HG03571 (cell line): ENCODE data around the gene PHF13.
A peak's percentile ranks its signal among the peaks of the same experiment; 100 is the strongest.

ENCODE experiments used
- ATAC-seq: cut with Tn5 transposase; IDR thresholded peaks from one replicate; pipeline ENCODE4 v1.9.1; 2021; ENCODE audit not compliant: unreplicated experiment

Gene PHF13

DNA sequence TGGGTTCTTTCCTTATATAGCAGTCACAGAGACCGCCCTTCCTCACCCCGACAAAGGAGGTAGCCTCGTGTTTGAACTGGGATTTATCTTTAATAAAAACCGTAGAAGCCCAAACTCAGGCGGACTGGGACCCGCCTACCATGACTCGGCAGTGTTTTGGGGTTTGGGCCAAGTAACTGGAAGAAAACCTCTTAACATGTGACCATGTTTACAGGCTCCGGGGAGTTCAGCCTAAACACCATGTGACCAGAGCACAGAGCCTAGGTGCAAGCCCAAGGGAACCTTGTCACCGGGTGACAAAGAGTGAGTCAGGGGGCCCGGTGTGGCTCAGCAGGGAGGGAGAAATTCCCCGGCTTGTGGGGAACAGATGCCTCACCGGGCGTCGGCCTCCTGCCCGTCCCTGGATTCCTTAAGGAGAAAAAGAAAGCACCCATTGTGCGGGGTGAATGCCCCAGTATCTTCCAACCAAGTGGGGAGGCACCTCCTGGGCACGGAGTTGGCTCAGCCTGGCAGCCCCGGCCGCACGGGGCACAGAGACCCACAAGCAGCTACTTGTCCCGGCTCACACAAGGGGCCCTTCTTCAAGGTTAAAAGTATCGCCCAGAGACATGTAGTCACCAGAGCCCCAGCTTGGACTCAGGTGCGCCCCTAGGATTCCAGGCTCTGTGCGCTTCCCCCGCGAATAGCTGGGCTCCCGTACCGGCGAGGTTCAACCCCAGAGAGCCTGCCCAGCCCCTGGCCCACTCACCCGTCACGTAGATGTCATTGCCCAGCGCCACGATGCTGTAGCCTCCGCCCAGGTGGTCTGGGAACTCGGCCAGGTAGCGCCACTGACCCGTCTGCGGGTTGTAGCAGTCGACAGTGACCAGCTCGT lies 12.2 kb upstream of the PHF13 start:
- ATAC-seq: no peak

DNA sequence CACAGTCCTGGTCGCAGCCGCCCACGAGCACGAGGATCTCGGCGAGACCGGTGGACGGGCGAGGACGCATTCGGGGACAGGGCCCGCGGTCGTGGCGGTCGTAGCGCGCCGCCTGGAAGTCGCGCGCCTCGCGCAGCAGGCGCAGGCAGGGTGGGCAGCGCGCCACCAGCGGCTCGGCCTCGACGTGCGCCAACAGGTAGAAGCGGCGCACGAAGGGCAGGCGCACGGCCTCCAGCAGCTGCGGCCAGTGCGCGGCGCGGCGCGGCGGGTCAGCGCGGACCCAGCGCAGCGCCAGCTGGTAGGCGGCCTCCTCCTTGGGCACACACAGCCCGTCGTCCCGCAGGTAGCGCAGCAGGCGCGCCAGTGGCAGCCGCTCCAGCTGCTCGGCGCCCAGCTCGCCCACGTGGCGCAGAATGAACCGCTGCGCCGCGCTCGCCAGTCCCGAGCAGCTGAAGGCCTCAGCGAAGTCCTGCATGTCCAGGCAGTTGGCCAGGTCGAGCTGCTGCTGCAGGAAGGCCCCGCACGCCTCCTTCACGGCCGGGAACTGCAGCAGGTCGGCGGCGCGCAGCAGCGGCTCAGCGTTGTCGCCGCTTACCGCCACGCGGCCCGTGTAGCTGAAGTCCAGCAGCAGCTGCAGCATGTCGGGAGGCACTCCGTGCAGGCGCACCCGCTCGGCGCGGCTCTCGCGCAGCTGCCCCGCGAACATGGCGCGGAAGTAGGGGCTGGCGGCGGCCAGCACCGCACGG lies 11.4 kb upstream of the PHF13 start:
- peak; percentile 38 for ATAC-seq

DNA sequence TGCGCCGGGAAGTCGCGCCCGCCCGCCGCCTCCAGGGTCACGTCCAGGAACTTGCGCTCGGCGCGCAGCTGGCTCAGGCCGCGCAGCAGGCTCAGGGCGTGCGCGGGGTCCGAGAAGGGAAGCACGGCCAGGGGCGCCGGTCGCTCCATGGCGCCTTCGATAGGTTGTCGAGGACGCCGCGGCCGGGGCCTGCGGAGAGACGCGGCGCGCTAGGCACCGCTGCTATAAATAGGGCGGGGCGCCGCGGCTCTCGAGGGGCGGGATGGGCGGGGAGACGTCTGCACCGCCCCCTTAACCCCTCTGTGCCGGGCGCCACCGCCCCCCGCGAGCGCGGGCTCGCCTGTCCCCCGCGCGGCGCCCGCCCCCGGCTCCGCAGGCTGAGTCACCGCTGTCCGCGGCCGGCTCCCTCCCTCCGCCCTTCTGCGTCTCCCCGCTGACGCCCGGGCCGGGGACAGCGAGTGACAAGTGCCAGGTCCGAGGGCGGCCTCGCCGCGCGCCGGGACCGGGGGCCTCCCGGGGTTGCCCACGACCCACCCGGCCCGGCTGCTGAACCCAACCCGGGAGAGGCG lies 10.8 kb upstream of the PHF13 start, which contains the start of gene KLHL21:
Gene KLHL21, minus strand, starts transcription at position 201 of the 569 bp plus-strand sequence. Its CDS starts 52 bp downstream, at position 149.
- peak; percentile 48 for ATAC-seq

DNA sequence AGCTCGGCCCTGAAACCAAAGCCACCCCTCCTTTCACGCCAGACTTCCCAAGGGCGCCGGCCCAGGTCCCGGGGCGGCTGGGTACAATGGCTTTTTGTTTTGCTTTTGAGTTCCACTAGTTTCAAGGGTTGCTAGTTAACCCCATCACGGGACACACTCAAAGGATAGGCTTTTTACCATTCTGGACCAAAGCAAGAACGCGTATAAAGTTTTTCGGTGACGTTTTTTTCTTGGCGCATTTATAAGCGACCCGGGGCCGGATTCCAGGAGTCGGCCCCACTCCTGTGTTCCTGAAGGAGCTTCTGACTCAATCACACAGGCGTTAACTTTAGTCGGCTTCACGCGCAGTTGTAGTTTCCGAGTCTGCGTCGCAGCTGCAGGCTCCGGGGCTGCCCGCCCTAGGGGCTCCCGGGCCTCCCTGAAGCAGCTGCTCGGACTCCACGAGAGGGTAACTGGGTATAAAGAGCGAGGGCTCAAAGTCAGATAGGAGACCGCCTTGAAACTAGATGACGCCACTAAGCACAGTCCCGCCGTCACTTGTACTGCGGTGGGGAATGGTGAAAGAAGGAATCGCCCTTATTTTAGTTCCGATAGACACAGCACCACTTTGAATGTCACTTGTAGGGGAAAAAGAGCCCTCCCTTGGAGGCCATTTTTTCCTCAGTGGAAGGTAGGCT lies 10.2 kb upstream of the PHF13 start:
- peak; percentile 24 for ATAC-seq

DNA sequence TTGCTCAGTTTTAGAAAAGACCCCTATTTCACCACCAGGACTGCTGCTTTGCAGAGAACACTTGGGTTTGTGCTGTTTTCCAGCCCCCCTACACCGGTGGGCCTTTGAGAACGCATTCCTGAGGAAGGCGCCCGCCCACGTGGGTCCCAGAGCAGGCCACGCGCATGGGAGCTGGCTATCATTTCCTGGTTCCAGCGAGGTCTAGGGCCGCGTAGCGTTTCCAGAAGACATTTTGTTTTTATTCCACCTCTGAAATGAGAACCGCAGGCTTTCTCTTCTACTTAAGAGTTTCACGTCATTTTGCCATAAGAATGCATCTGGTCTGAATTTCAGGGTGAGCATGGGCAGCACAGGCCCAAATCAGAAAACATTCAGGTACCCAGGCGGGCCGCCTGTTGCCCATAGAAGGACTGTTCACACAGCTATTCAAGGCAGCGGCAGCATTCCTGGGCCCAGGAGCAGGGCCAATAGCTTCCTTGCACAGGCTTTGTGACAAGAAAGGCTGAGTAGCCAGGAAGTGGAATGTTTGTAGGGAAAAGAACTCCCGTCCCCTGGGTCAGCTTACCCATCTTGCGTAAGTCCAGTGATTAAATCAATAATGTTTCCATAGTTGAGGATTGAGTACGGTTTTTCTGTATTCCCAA lies 9.5 kb upstream of the PHF13 start:
- ATAC-seq: no peak

DNA sequence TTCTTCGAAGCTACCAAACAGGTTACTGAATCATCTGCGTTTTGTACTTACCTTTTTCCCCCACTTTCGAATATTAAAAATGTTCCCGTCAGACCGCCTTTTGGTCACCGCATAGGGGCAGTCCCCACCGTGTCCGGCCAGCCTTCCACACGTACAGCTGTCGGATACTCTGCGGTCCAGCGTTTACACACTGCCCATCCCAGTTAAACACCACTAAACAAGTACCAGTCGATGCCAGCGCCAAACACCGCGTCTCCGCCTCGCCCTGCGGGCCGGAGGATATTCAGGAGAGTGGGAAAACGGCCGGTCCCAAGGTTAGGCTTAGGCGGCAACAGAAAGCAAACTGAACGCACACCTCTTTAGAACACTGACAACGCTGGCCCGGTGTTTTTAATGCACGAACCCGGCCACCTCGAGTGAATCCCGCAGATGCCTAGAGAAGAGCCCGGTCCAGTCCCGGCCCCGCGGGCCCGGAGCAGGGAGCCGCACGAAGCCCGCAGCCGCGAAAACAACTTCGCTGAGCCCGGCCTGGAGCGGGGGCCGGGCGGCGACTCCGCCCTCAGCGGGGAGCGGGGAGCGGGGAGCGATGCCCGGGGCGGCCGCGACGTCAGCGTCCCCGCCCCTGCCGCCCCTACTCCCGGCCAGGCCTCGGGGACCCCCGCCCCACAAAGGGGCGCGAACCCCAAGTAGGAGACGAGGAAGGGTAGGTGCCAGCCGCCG lies 730 bp upstream of the PHF13 start:
- ATAC-seq: peak; percentile 24

DNA sequence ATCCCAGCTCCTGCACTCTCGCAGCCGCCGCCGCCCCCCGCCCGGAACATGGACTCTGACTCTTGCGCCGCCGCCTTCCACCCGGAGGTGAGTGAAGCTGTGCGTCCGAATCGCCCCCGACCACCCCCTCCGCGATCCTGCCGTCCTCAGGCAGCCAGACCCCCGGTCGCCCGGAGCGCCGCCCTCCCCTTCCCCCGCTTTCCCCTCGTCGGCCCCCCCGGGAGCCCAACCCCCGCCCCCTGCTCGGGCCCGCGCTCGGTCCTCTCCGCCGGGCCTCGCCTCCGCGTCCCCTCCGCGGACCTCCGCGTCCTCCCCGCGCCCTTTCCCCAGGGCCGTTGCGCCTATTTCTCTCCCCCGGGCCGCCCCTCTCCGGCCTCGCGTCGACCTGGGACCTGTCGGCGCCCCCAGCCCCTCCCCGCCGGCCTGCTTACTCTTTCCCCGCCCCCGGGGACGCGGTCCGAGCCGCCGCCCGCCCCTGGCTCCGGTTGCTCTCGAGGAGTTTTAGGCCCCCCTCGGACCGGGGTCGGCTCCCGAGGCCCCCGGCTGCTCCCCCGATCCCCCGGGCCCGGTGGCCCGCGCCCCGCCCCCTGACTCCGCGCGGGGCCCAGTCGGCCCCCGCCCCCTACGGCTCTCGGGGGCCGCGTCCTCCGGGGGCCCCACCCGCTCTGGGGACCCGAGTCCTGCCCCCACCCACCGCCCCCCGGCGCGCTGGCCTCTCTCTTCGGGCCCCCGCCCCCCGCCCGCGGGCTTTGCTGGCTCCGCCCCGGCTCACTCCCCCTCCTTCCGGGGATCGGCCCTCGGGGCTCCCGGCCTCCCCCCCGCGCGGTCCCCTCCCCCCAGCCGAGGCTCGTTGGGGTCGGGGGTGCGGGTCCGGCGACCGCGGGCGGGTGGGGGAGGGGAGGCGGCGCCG lies 743 bp downstream of the PHF13 start:
- ATAC-seq: no peak

DNA sequence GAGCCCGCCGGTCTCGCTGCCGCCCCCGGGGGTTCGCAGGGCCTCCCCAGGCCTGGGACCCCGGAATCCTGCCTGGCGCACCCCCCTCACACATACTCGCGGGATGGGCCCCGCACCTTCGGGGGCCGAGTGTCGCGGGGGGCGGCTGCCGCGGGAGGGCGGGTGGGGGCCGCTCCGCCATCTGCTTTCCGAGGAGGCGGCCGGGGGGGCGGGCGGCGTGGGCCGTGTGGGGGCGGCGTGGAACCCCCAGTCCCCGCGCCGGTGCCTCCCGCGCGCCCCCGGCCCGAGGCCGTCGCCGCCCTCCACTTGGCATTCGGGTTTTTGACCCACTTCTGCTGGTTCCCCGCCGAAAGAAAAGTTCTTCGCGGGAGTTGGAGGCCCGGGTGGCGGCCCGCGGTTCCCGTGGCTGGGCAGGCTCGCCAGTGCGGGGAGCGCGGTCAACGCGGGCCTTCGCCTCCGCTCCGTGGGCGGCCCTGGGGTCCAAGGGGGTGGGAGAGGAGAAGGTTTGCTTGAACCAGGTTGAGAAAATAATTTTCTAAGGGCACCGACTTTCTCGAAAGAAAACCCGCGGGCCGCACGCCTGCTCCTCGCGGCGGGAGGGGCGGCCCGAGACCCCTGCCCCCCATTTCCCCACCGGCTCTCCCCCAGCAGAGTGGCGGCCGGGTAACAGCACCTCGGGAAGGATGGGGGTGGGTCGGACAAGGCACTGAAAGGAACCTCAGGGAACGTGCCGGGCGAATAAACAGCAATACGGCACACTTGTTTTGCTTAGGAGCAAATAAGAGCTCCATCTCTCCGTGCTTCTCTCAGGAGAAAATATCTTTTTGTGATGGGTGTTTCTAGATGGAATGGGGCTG lies 1.6 kb downstream of the PHF13 start:
- no peak for ATAC-seq

DNA sequence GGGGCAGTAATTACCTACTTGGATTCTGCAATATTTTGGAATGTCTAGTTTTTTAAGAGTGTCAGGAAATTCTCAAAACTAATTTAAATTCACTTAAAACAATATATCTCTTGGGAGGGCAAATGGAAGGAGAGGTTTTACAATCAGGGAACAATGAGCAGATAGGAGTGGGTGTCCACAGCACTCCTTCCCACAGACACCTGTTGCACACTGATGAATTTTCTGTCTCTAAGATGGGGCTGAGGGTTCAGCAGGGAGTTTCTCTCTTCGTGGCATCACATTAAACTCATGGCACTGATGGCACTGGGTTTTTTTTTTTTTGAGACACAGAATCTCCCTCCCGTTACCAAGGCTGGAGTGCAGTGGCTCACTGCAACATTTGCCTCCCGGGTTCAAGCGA lies 5.5 kb downstream of the PHF13 start:
- no peak for ATAC-seq

DNA sequence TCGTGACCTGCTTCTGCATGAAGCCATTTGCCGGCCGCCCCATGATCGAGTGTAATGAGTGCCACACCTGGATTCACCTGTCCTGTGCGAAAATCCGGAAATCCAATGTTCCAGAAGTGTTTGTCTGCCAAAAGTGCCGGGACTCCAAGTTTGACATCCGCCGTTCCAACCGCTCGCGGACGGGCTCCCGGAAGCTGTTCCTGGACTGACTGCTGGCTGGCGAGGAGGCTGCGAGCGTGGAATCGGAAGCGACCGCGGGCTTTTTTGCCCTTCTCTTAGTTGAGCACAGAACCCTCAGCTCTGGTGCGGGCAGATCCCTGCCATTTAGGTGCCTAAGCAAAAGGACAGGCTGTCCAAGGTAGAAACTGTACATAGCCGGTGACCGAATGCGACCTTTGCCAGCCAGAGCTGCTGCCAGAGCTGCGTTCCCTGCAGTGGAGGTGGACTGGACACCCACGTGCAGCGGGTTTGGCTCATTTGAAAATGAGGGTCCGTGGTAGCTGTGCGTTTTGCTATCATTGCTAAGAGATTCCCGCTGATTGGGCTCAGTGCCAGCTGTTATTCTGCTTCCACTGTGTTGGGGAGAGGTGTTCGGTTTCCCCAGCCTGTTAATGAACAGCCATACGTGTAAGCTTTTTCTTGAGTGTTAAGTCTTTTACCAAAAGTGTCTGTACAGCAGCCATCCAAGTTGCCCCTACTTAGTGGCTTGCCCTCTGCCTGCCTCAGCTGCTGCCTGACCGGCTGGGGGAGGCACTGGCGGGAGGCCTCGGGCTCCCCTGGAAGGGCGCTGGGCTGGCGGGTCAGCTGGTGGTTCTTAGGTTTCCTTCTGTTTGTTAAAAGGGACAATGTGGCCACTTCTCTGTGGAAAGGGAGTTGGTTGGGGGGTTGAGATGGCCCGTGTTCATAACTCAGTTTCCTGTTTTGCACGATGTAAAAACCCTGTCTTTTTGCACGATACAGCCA lies 8.2 kb downstream of the PHF13 start:
- ATAC-seq: no peak

DNA sequence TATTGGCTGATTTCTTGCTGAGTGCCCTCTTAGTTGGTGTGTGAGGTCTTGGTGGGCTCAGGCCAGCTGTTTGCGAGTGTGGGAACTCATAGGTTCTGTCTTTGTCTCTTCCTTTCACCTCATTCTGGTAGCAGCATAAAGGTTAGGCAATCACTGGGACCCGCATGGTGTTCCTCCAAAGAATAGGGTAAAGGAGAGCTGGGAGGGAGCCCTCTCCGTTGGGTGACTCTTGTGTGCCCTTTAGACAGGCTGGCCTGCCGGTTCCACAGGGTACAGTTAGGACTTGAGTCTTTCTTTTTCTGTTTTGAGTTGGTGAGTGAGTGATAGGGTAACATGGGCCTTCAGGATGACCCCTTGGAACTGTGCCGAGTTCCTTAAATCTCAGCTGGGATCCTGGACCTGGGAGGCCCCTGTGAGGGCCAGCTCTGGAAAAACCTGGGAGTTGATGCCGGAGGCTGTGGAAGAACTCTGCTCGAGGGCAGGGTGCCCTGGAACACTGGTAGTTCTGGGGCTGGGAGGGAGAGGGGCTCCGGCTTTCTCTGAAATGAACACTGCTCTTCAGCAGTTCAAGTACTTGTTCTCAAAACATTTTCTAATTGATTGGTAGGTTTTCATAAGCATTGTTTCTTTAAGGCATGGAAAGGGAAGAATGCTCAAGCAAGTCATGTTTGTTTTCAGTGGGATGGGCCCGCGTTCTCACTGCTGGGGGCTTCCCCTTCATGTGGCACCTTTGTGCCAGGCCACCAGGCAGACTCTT lies 9.0 kb downstream of the PHF13 start:
- ATAC-seq: no peak

DNA sequence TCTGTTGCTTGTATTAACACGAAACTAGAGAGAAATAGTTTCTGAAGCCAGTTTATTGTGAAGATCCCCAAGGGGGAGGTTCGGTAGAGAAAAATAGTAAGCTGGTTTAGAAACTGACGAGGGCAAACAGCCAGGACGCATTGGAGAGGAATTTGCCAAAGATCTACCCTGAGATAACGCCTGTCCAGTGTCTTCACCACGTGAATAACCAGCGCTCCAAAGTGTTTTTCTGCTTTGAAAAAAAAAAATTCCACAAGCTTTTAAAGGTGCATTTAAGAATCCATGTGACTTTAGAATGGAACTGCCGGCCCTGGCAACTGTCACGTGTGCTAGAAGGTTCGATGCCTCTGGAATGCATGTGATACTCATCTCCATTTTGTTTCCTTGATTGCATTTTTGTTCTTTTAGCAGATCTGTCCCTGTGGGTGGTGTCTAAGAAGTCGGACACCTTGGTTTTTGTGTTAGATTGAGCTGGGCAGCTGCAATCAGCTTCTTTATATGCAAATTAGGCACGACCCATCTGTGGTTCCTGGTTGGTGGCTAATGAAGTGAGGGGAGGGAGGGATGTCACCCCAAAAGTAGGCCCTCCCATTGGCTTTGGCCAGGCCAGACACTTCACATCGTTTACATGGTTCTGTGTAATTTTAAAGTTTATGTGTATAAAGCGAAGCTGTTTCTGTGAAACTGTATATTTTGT lies 9.9 kb downstream of the PHF13 start:
- ATAC-seq: no peak

DNA sequence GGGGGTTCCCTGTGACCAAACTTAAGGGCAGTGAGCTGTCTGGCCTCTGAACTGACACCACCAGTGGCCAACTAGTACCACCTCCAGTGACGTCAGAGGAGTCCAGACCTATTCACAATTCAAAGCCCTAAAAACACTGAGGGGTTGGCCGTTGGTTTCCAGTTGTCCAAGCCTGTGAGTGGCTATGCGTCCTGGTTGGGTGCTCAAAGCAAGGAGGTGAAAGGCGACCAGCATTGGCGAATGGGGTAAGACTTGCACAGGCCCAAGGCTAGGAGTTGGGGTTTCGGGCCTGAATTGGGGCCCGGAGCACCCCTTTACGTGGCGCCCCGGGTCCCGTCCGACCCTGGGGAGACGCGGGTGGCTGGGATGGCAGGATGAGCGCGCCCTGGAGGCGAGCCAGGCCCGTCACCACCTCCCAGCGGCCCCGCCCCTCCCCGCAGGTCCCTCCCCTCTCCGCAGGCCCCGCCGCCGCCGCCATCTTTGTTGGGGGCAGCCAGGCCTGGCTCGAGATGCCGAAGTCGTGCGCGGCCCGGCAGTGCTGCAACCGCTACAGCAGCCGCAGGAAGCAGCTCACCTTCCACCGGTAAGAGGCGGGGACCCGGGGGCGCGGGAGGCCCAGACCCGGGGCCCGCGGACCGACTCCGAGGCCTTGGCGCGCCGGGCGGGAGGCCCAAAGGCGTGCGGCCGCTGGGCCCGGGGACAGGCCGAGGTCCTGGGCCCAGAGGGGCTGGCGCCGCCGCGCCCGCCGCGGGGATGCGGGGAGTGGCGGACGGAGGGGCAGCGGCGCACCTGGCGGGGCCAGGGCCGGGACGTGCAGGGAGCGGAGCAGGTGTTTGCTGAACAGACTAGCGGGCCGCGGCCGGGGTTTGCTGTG lies 11.4 kb downstream of the PHF13 start, which contains the start of gene THAP3:
Gene THAP3, plus strand, starts transcription at position 159 of the 874 bp plus-strand sequence. Its CDS starts 351 bp downstream, at position 510.
- ATAC-seq: peak; percentile 72

DNA sequence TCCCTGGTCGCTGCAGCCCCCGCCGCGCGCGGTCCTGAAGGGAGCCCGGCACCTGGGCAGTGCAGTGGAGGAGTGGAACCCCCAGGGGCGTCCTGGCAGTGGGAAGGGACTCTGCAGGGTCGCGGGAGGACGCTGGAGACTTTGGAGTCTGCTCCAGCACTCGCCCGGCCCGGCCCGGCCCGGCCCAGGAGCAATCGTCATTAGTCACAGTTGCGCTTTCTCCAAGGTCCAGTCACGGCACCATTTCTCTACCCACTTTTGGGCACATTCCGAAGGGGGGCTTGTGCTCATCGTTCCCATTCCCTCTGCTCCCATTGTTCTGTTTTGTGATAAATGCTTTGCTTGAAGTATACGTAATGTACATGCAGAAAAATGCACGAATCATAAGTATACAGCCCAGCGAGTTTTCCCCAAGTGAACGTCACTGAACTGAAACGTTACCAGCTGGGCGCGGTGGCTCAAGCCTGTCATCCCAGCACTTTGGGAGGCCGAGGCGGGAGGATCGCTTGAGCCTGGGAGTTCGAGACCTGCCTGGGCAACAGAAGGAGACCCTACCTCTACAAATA lies 12.1 kb downstream of the PHF13 start:
- ATAC-seq: no peak
